K562 (cell line): ENCODE results near the gene IL4R. TPM values are rescaled to one million over a fixed set of nuclear protein-coding genes. Genes with fewer than 3 reads are reported as not detected.

Experiments used
- ATAC-seq: fragments of 200-7000 bp; cut with Tn5 transposase; 3 replicates; pipeline ENCODE4 v1.9.1; 2020; ENCODE audit warnings: moderate library complexity
- BruUV-seq: library from RNA; stranded (reverse); fragments of 400-500 nt; replicated peaks from 2 replicates; lab custom pipeline; 2021; lab: Mats Ljungman, UMichigan
- CTCF ChIA-PET: fragments of 300-600 bp; formaldehyde crosslinking; extraction: SDS; loops from one replicate; lab custom pipeline; 2021; ENCODE audit warnings: low intra/inter-chr PET ratio; lab: Yijun Ruan, JAX
- POLR2A ChIA-PET: fragments of 300-600, 350-650 bp; sonication (Branson Sonifier 250); formaldehyde crosslinking; extraction: SDS; loops from one replicate; lab custom pipeline; 2021; ENCODE audit warnings: antibody characterized with exemption, inconsistent platforms; lab: Yijun Ruan, JAX
- DNase-seq, 4 experiments: peaks; one replicate each; pipeline versions ENCODE4 v3.0.0 to v3.0.0-alpha.2; 2011 to 2018; ENCODE audit warnings: low spot score in 3 of 4, mixed read lengths in 3 of 4; ENCODE audit errors: extremely low read depth in 1 of 4
- FAIRE-seq: peaks from 2 replicates; lab custom pipeline; 2011; peaks lifted over from hg19 to GRCh38; lab: Jason Lieb, UNC
- H2AFZ ChIP-seq: 2 replicates; pipeline ENCODE4 v1.6.0; 2011; ENCODE audit warnings: low read depth, low read length, control low read depth, inconsistent platforms
- H3K27ac ChIP-seq: fragments of 200-600 bp; 3 replicates; pipeline ENCODE4 v1.8.0; 2011; ENCODE audit warnings: low read depth, mild to moderate bottlenecking, control low read depth, inconsistent platforms, low read length, moderate library complexity, mixed read lengths; ENCODE audit errors: extremely low read depth
- H3K27me3 ChIP-seq, 2 experiments: fragments of 300-600 bp in 1 of 2; 2 replicates in 1 of 2; 3 replicates in 1 of 2; pipeline versions ENCODE4 v1.6.0 to v1.8.0; 2011; ENCODE audit warnings: inconsistent platforms in 2 of 2, low read length in 2 of 2, mild to moderate bottlenecking in 1 of 2, mixed read lengths in 1 of 2, moderate library complexity in 1 of 2; ENCODE audit not compliant: control insufficient read depth in 2 of 2, insufficient read depth in 2 of 2
- H3K36me3 ChIP-seq: fragments of 300-600 bp; 3 replicates; pipeline ENCODE4 v1.8.0; 2011; ENCODE audit warnings: mild to moderate bottlenecking, low read length, inconsistent platforms; ENCODE audit not compliant: control insufficient read depth, insufficient read depth
- H3K4me1 ChIP-seq, 2 experiments: fragments of 200-600 bp in 1 of 2; replicated peaks in 1 of 2; 2 replicates in 1 of 2; 3 replicates in 1 of 2; pipeline versions ENCODE4 v1.5.1 to v1.8.0; 2011; ENCODE audit warnings: inconsistent platforms in 2 of 2, low read length in 2 of 2, mild to moderate bottlenecking in 1 of 2, mixed read lengths in 1 of 2, moderate library complexity in 1 of 2; ENCODE audit not compliant: control insufficient read depth in 2 of 2, insufficient read depth in 2 of 2
- H3K4me2 ChIP-seq: 2 replicates; pipeline ENCODE4 v1.6.1; 2011; ENCODE audit warnings: low read length, control low read depth, inconsistent platforms, mixed read lengths; ENCODE audit not compliant: insufficient read depth
- H3K4me3 ChIP-seq: fragments of 200-600 bp; sonication (generic), shearing (Covaris generic); 2 replicates; pipeline ENCODE4 v1.5.1; 2016; ENCODE audit warnings: control low read depth, inconsistent platforms
- H3K79me2 ChIP-seq: fragments of 200-600 bp; 3 replicates; pipeline ENCODE4 v1.8.0; 2011; ENCODE audit warnings: low read length, inconsistent platforms; ENCODE audit not compliant: control insufficient read depth, insufficient read depth
- H3K9ac ChIP-seq, 2 experiments: 2 replicates each; pipeline versions ENCODE4 v1.6.0 to v1.6.1; 2011; ENCODE audit warnings: low read depth in 2 of 2, low read length in 2 of 2, control low read depth in 1 of 2, inconsistent platforms in 1 of 2, mild to moderate bottlenecking in 1 of 2, mixed read lengths in 1 of 2; ENCODE audit not compliant: insufficient read depth in 1 of 2
- H3K9me1 ChIP-seq: one replicate; pipeline ENCODE4 v1.6.0; 2011; ENCODE audit warnings: inconsistent platforms, mild to moderate bottlenecking, low read length, moderate library complexity; ENCODE audit not compliant: control insufficient read depth, insufficient read depth
- H3K9me3 ChIP-seq: replicated peaks from 2 replicates; pipeline ENCODE4 v1.5.1; 2011; ENCODE audit warnings: low read depth, low read length, inconsistent platforms; ENCODE audit not compliant: control insufficient read depth, insufficient read depth
- H4K20me1 ChIP-seq: replicated peaks from 2 replicates; pipeline ENCODE4 v1.6.1; 2011; ENCODE audit warnings: low read length, inconsistent platforms, mixed read lengths; ENCODE audit not compliant: control insufficient read depth, insufficient read depth
- ADNP ChIP-seq: fragments of 200-800 bp; sonication (Bioruptor generic); IDR thresholded peaks from 2 replicates; pipeline ENCODE4 v1.6.1; 2016; ENCODE audit warnings: missing genetic modification characterization, missing compliant biosample characterization
- FOXA1 ChIP-seq: fragments of 450-650 bp; IDR thresholded peaks from 2 replicates; pipeline ENCODE4 v1.6.1; 2016; ENCODE audit warnings: mild to moderate bottlenecking, borderline replicate concordance
- FUS ChIP-seq: fragments of 200-400 bp; formaldehyde crosslinking; optimal IDR thresholded peaks from 2 replicates; pipeline ENCODE3; 2017; ENCODE audit warnings: low read depth, low read length
- RBM25 ChIP-seq: fragments of 200-400 bp; formaldehyde crosslinking; IDR thresholded peaks from 2 replicates; pipeline ENCODE4 v1.6.1; 2018; ENCODE audit warnings: low read length, low read depth, moderate library complexity; ENCODE audit not compliant: severe bottlenecking
- SRSF3 ChIP-seq: fragments of 200-400 bp; formaldehyde crosslinking; IDR thresholded peaks from 2 replicates; pipeline ENCODE4 v1.6.1; 2016; ENCODE audit warnings: mild to moderate bottlenecking, low read length, moderate library complexity; ENCODE audit not compliant: insufficient read depth
- TRIM28 ChIP-seq: fragments of 450-650 bp; IDR thresholded peaks from 2 replicates; pipeline ENCODE4 v1.6.1; 2017
- U2AF1 ChIP-seq: fragments of 200-400 bp; formaldehyde crosslinking; optimal IDR thresholded peaks from 2 replicates; pipeline ENCODE3; 2017; ENCODE audit warnings: mild to moderate bottlenecking, low read depth, low read length, moderate library complexity
- ZNF146 ChIP-seq: IDR thresholded peaks from one replicate; pipeline ENCODE4 v1.6.1; 2018; ENCODE audit warnings: missing compliant biosample characterization; ENCODE audit not compliant: unreplicated experiment
- WGBS: fragments of 100-300 bp; shearing (Covaris generic); methylation state at CpG from one replicate; pipeline ENCODE4 v1.1.6; 2016; ENCODE audit warnings: low coverage, mixed read lengths; ENCODE audit not compliant: insufficient coverage; ENCODE audit errors: missing lambda C conversion rate; 5-methylcytosine and 5-hydroxymethylcytosine counted together
- in situ Hi-C: fragments of 300-500 bp; cut with MboI; formaldehyde crosslinking; loops from 4 replicates; pipeline ENCODE4 v1.15.0; 2018; ENCODE audit warnings: inconsistent platforms, mixed read lengths
- intact Hi-C: fragments of 100-400 bp; cut with micrococcal nuclease; formaldehyde crosslinking; loops from 2 replicates; pipeline ENCODE4 v1.14.2; 2022
- polyA plus RNA-seq, 8 experiments: library from polyadenylated mRNA; depleted of rRNA in 4 of 8; stranded (reverse) in 5 of 8; unstranded in 3 of 8; fragments of >200 nt; fragmentation: Nextera tagmentation in 2 of 8; fragmentation: Illumina TruSeq in 1 of 8; extraction: Ambion mirVana in 2 of 8; extraction: Trizol in 1 of 8; gene quantifications; 2 replicates each; pipeline versions ENCODE4 v1.2.1 to v1.2.3, GENCODE V29; 2011 to 2014; ENCODE audit warnings: inconsistent platforms in 1 of 8, missing spikeins in 1 of 8
- total RNA-seq, 7 experiments: library from RNA; depleted of rRNA in 6 of 7; stranded (reverse); fragments of >200 nt in 6 of 7; fragmentation: Illumina TruSeq in 2 of 7; extraction: Trizol in 2 of 7; gene quantifications; 2 replicates each; pipeline versions ENCODE4 v1.2.1 to v1.2.3, GENCODE V29; 2011 to 2021; ENCODE audit warnings: low replicate concordance in 1 of 7
- TF ChIP-seq, protein P1 (sequence below): fragments of 450-650 bp; conservative IDR thresholded peaks from 2 replicates; pipeline ENCODE4 v1.6.1; 2016; ENCODE audit warnings: missing genetic modification characterization, low read depth, mild to moderate bottlenecking, missing compliant biosample characterization, moderate library complexity
- TF ChIP-seq, protein P2 (sequence below): fragments of 250-450 bp; sonication (Bioruptor Pico); IDR thresholded peaks from 2 replicates; pipeline ENCODE4 v1.8.0; 2021; ENCODE audit warnings: moderate library complexity, mild to moderate bottlenecking, inconsistent platforms

IL4R gene
- total and polyA plus RNA-seq, 9 of the 15 experiments (the other 6 are each of a cell fraction or from before 2014, with no cell fraction given), result 0.17 to 5.8 (median 3.3) TPM

DNA sequence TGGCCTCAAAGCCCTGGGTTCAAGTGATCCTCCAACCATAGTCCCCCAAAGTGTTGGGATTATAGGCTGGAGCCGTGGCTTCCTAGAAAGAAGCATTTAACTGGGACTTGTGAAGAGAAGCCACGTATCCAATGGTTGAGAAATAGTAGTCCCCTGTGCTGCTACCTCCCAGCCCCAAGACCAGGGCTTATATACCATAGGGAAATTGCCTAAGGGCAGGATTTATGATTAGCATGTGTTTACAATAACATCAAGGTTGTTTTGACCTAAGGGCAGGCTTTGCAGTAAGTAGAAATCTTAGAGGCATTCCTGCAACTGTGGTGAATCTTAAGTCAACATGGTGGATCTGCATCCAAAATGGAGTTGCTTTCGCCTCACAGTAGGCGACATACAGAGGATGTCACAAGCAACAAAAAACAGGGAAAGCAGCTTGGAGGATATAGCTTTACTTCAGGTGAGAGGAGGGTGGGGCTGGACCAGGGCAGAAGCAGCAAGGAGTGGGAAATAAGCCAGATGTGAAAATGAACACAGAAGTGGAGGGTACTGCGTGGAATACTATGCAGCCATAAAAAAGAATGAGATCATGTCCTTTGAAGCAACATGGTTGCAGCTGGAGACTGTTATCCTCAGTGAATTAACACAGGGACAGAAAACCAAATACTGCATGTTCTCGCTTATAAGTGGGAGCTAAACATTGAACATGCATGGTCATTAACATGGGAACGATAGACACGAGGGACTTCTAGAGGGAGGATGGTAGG, 26.5 kb upstream of the IL4R start:
- no peak overlapping the region for H3K4me3 ChIP-seq
- no peaks in the 10 kb centered on the region for H3K79me2 ChIP-seq
- H3K9me1 ChIP-seq, result no peaks in the 10 kb centered on the region
- intact Hi-C loops (loop anchor here (10.0 kb wide), 1 partner anchor 112 kb away; no protein-coding TSS in a partner anchor), in situ Hi-C loops (no loop called here)
- H3K27me3 ChIP-seq, result peaks cover 6 to 9% of the 10 kb centered on the region in 2 experiments; a peak in 3 of 5 replicates
- H4K20me1 ChIP-seq, result no peaks in the 10 kb centered on the region
- peak; percentile 35 for TF ChIP-seq RBM25
- no peak for TF ChIP-seq SRSF3
- TF ChIP-seq, protein P1, sequence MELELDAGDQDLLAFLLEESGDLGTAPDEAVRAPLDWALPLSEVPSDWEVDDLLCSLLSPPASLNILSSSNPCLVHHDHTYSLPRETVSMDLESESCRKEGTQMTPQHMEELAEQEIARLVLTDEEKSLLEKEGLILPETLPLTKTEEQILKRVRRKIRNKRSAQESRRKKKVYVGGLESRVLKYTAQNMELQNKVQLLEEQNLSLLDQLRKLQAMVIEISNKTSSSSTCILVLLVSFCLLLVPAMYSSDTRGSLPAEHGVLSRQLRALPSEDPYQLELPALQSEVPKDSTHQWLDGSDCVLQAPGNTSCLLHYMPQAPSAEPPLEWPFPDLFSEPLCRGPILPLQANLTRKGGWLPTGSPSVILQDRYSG (tag), result 0 out of 2 replicates have a peak, but pooled peaks have one; percentile 43
- TF ChIP-seq ZNF146 (CRISPR knock-in tag), result peak; percentile 90
- TF ChIP-seq U2AF1, result no peak
- TF ChIP-seq TRIM28, result no peak
- TF ChIP-seq, protein P2, sequence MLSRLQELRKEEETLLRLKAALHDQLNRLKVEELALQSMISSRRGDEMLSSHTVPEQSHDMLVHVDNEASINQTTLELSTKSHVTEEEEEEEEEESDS (CRISPR knock-in tag), result no peak
- TF ChIP-seq ADNP (tag), result no peak
- no peak for TF ChIP-seq FUS
- TF ChIP-seq FOXA1, result no peak
- ChIA-PET CTCF (interaction anchor here (0.6 kb wide), 1 partner anchor 19 kb away, joined by 3 read pairs; the partner anchor contains the start of gene NSMCE1), POLR2A (no interaction called here)
- H3K27ac ChIP-seq, result no peak overlapping the region
- no peak for DNase-seq
- no peak overlapping the region for H2AFZ ChIP-seq
- H3K4me1 ChIP-seq, result peaks cover 0 to 2% of the 10 kb centered on the region in 2 experiments; a peak in 1 of 5 replicates
- no peak overlapping the region for H3K9ac ChIP-seq
- no peaks in the 10 kb centered on the region for H3K9me3 ChIP-seq
- BruUV-seq, result no TSS peak
- 36% methylated on average over 8 of the region's 8 CpGs for WGBS
- H3K4me2 ChIP-seq, result no peak overlapping the region
- H3K36me3 ChIP-seq, result no peaks in the 10 kb centered on the region
- no peak for FAIRE-seq
- ATAC-seq, result no peak
